HUDEP-2 (cell line): Measurements from ENCODE around the gene OR52I1.

Experiments used
- DNase-seq, 76 experiments: peaks; one replicate each; lab custom pipeline; 2025; ENCODE audit not compliant: unreplicated experiment in 76 of 76; lab: John Stamatoyannopoulos, UW

Gene OR52I1, protein sequence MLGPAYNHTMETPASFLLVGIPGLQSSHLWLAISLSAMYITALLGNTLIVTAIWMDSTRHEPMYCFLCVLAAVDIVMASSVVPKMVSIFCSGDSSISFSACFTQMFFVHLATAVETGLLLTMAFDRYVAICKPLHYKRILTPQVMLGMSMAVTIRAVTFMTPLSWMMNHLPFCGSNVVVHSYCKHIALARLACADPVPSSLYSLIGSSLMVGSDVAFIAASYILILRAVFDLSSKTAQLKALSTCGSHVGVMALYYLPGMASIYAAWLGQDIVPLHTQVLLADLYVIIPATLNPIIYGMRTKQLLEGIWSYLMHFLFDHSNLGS

GRCh38 chr11:4593739-4594138 is at the start of gene OR52I1:
Gene OR52I1, plus strand, starts transcription at chr11:4594039. Its CDS starts 0 bp downstream, at chr11:4594039.
- DNase-seq = no peak

GRCh38 chr11:4544891-4545290 is 48.9 kb upstream of the OR52I1 start, which contains the start of gene OR52M1:
Gene OR52M1, plus strand, starts transcription at chr11:4545191. Its CDS starts 0 bp downstream, at chr11:4545191.
- no peak for DNase-seq

DNA sequence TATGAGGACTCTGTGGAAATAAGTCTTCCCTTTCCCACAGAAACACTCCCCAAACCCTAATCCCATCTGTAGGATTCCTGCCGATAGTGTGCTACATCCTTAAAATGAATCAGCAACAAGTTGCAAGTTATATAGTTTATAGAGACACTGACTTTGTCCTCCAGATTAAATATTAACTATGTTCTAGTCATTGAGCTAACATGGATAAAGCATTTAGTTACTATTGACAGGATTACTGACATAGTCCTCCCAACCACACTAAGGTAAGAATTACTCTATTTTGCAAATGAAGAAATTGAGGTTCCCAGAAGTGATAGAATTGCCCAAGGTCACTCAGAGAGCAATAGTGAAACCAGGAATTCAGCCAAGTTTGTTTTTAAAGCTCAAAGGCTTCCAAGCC is 47.0 kb upstream of the OR52I1 start:
- DNase-seq = no peak

GRCh38 chr11:4547416-4547815 is 46.4 kb upstream of the OR52I1 start:
- DNase-seq = no peak

DNA sequence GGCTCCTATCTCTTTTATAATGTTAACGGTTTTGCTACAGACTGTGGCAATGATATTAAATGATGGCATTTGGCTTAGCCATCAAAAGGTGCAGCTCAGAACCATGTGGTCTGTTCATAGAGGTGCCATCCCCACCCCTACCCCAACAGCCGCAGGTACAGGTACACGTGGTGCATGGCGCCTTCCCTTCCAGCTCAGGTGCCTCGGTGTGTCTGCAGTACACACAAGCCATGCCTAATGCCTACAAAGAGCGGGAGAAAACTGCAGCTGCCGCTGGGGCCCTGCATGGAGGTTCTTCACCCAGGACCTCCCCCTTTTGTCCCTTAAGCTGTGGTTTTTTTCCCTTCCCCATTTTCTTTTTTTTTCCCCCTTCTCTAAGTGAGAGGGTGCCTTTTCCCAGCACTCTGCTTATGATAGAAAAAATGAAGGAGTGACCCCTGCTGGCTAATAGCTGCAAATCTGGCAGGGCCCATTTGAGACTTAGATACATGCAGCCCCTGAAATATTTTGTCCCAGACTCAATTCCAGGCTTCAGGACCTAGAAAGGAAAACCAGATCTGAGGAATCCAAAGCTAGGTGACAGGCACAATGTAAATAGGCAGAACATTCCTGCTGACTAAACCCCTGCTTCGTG is 42.4 kb upstream of the OR52I1 start:
- DNase-seq = peak in 4 of 76 experiments; percentile 7 to 13 (median 10)

- no peak for DNase-seq
These were observed 34.1 kb upstream of the OR52I1 start for GRCh38 chr11:4559527-4560440.

DNA sequence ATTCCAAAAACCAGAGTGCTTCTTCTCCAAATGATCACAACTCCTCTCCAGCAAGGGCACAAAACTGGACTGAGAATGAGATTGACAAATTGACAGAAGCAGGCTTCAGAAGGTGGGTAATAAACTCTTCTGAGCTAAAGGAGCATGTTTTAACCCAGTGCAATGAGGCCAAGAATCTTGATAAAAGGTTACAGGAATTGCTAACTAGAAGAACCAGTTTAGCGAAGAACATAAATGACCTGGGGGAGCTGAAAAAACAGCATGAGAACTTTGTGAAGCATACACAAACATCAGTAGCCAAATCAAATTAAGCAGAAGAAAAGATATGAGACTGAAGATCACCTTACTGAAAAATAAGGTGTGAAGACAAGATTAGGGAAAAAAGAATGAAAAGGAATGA is 33.4 kb upstream of the OR52I1 start:
- no peak for DNase-seq

DNA sequence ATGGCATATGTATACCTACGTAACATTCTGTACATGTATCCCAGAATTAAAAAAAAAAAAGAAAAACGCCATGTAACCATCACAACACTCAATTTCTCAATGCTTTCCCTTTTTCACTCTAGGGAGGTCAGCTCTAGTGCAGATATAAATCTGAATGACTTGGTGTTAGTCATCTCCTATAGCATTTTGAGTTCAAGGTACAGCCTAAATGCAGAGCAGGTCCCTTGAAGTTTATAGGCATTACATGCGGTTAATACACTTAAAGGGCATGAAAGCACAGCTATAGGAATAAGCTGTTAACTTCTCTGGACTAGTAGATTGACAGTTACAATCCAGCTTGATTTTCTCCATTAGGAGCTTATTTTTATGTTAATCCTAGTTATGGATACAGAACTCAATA is 28.5 kb upstream of the OR52I1 start:
- DNase-seq = no peak

- DNase-seq = no peak
These were observed 24.8 kb upstream of the OR52I1 start for GRCh38 chr11:4569075-4569474.

DNA sequence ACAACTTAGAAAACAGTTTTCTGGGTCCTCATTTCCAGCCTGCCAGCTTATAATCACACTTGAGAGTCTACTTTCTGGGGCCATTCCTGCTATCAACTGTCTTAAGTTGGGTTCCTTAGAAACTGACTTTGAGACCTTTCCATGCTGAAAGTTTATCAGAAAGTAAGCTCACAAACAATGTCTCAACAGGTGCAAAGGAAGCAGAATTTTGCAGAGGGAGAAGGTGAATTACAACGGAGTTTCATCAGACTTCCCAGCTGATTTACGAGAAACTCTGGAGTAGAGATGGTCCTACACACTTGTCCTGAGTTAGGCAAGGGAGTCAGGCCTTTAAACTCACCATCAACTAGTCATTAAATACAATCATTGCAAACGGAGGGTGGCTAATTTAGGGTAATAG is 17.0 kb upstream of the OR52I1 start:
- DNase-seq = no peak

- DNase-seq = no peak
These were observed 16.1 kb upstream of the OR52I1 start for GRCh38 chr11:4577761-4578160.

- no peak for DNase-seq
These were observed 15.2 kb upstream of the OR52I1 start for GRCh38 chr11:4578624-4579023.

DNA sequence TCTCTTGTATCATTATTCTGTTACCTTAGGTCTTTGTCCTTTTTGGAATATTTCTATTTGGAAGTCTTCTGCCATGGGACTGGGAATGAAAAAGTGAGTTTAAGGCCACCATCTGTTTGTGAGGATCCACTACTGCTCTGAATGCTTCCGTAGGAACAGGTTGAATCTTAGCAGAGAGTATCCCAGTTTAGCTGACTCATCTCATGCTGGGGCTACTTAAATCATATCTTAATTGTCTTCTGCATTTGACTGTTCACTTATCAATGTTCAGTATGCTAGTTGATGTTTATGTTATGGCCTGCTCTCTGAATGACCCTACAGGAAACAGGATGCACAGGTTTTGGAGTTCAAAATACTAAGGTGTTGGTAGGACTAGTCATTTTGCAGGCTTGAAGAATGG is 13.7 kb upstream of the OR52I1 start:
- DNase-seq = no peak

DNA sequence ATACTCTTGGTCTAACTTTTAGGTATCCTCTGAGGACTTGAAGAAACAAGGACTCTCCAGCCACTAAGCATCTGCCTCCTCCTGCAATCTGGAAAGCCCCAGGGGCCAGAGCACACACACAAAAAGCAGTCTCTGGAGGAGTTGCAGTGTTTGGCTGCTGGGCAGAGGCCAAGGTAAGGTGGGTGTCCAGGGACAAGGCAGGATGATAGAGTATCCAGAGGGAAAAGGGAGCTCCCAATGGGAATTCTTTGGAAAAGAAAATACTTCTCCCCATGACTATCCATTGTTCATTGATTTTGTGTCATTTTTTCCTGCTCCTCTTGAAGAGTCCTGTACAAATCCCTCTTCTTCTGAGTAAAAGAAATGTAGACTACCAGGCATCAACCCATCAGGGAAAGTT is 12.4 kb upstream of the OR52I1 start, which contains the start of gene OR52I2:
OR52I2 (plus strand) TSS at position 301 of the 400 bp plus-strand sequence.
- no peak for DNase-seq

DNA sequence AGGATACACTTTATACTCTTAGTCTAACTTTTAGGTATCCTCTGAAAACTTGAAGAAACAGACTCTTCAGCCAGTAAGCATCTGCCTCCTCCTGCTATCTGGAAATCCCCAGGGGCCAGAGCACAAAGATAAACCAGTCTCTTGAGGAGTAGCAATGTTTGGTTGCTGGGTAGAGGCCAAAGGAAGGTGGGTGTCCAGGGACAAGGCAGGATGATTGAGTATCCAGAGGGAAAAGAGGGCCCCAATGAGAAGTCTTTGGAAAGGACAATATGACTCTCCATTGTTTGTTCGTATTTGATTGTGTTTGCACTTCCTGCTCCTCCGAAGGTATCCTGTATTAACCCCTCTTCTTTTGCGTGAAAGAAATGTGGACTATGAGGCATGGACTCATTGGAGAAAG is 4.8 kb upstream of the OR52I1 start:
- no peak for DNase-seq

DNA sequence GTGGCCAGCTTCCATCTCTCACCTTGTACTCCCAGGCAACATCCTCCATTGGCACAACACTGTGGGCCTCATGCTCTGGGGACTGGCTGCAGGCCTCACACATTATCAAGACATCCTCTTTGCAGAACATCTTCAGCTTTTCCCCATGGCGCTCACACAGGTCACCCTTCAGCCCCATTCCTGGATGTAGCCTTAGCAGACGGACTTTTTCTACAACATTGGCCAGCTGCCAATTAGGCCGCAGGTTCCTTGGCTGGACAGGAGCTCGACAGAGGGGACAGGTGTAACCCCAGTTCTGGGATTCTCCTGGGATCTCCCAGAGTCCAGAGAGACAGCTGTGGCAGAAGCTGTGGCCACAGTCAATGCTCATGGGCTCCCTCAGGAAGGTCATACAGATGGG is 11.2 kb downstream of the OR52I1 start:
- DNase-seq = no peak

GRCh38 chr11:4606231-4607015 is 12.6 kb downstream of the OR52I1 start:
- DNase-seq = no peak

DNA sequence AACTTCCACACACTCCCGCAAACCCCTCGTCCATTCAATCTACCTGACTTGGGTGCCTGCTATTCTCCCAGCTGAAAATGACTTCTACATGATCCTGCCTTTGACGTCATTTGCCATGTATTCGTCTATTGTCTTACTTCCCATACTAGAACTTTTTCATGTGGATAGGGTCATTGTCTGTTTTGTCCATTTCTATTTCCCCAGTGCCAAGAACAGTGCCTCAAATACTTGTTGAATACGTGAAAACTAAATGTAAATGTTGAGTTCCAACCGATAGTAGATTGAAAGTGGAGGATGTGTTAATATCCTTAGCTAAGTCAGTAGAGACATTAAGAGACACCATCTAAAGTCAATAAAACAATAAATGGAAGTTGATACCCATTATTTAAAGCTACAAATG is 13.3 kb downstream of the OR52I1 start:
- DNase-seq = no peak

DNA sequence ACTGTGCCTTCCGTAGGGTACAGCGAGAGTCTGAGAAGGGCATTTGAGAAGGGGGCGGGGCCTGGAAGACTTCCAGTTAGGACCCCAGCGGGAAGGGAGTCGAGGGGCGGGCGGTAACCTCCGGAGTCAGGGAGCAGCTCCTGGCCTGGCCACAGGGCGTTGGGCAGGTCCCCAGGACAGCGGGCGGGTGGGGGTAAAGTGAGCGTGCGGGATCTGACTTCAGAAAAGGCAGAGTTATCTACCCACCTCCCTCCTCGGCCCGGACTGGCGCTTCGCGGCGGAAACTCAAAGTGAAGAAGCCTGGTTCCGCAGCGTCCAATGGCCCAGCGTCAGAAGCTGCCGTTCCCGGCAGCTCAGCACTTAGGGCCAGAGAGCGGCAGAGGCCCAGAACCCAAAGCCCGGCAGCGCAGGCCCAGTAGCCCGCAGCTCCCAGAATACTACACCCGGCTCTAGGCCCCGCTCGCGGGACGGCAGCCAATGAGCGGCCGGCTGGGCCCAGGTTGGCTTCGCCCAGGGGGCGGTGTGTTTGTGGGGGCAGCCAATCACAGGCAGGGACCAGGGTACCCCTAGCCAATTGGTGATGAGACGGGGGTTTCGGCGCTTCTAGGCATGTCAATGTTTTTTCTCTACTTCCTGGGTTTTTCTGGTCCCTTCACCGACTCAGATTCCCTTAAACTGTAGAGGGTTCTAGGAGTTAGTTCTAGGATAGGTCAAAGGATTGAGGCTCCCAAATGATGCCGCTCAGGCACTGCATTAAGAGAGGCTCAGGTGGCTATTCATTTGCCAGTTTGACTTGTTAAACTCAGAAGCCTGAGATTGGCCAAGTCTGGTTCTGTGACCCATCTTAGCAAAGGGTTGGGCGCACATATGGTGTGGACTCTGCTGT is 14.2 kb downstream of the OR52I1 start, which contains the start of gene TRIM68:
TRIM68 (minus strand) TSS at position 451 of the 886 bp plus-strand sequence. CDS start 2,727 bp downstream, outside the sequence.
- DNase-seq = peak; percentile 24 to 95 (median 90)
